ENCODE results near the gene KLRK1.

- TF ChIP-seq POLR2AphosphoS5 (IDR thresholded peaks at IDR 0.05; ENCODE audit: low read depth, low read length) (no peak), TAF1 (IDR thresholded peaks at IDR 0.05; ENCODE audit: borderline replicate concordance, low read depth, low read length) (no peak)
These were observed 3.0 kb downstream of the KLRK1 start for GRCh38 chr12:10386857-10387256.
